Neural progenitor cell (in vitro differentiated cells): ENCODE measurements around the gene MX1. TPM values are rescaled to one million over a fixed set of nuclear protein-coding genes. Genes with fewer than 3 reads are reported as not detected.

ENCODE experiments used
- DNase-seq: peaks from one replicate; pipeline ENCODE4 v3.0.0-alpha.2; 2016; ENCODE audit warnings: low spot score
- H2AFZ ChIP-seq: fragments of 200-600 bp; sonication (generic); replicated peaks from 2 replicates; pipeline ENCODE4 v1.6.1; 2016; ENCODE audit warnings: antibody characterized with exemption
- H3F3A ChIP-seq: fragments of 200-600 bp; sonication (generic); 2 replicates; pipeline ENCODE4 v1.6.1; 2016; ENCODE audit warnings: antibody characterized with exemption, low read depth
- H3K27ac ChIP-seq: fragments of 200-600 bp; sonication (generic); 2 replicates; pipeline ENCODE4 v1.5.1; 2016; ENCODE audit warnings: mild to moderate bottlenecking
- H3K27me3 ChIP-seq: fragments of 200-600 bp; sonication (generic); 2 replicates; pipeline ENCODE4 v1.6.1; 2016; ENCODE audit warnings: mild to moderate bottlenecking, moderate library complexity
- H3K36me3 ChIP-seq: fragments of 200-600 bp; sonication (generic); 2 replicates; pipeline ENCODE4 v1.5.1; 2016
- H3K4me1 ChIP-seq: fragments of 200-600 bp; sonication (generic); 2 replicates; pipeline ENCODE4 v1.6.1; 2016; ENCODE audit warnings: mixed run types
- H3K4me2 ChIP-seq: fragments of 200-600 bp; sonication (generic); 2 replicates; pipeline ENCODE4 v1.6.1; 2016
- H3K4me3 ChIP-seq: fragments of 200-600 bp; sonication (generic); 2 replicates; pipeline ENCODE4 v1.5.1; 2016
- H3K79me2 ChIP-seq: fragments of 200-600 bp; sonication (generic); 2 replicates; pipeline ENCODE4 v1.6.1; 2016; ENCODE audit warnings: low read depth
- H3K9ac ChIP-seq: fragments of 200-600 bp; sonication (generic); 2 replicates; pipeline ENCODE4 v1.6.1; 2016
- H3K9me3 ChIP-seq: fragments of 200-600 bp; sonication (generic); 2 replicates; pipeline ENCODE4 v1.5.1; 2016; ENCODE audit warnings: low read depth
- H4K20me1 ChIP-seq: fragments of 200-600 bp; sonication (generic); 2 replicates; pipeline ENCODE4 v1.6.1; 2016; ENCODE audit warnings: low read depth
- H3K27ac Mint-ChIP-seq: 3 replicates; pipeline ENCODE4 v1.8.0; 2021; ENCODE audit warnings: mixed read lengths
- H3K27me3 Mint-ChIP-seq: 2 replicates; pipeline ENCODE4 v1.8.0; 2022; ENCODE audit warnings: low read depth, mild to moderate bottlenecking, inconsistent platforms, moderate library complexity, mixed read lengths; ENCODE audit not compliant: insufficient read depth
- H3K36me3 Mint-ChIP-seq: 3 replicates; pipeline ENCODE4 v1.8.0; 2021; ENCODE audit warnings: mixed read lengths
- H3K4me1 Mint-ChIP-seq: 3 replicates; pipeline ENCODE4 v1.8.0; 2021; ENCODE audit warnings: mixed read lengths
- H3K4me3 Mint-ChIP-seq: 3 replicates; pipeline ENCODE4 v1.8.0; 2021; ENCODE audit warnings: mild to moderate bottlenecking, moderate library complexity, mixed read lengths
- H3K9me3 Mint-ChIP-seq: 3 replicates; pipeline ENCODE4 v1.8.0; 2020; ENCODE audit warnings: mixed read lengths
- EZH2 ChIP-seq: fragments of 200-600 bp; sonication (generic); IDR thresholded peaks from 2 replicates; pipeline ENCODE4 v1.6.1; 2017; ENCODE audit warnings: antibody characterized with exemption, mild to moderate bottlenecking, moderate library complexity
- EZH2phosphoT487 ChIP-seq: fragments of 200-600 bp; sonication (generic); IDR thresholded peaks from 2 replicates; pipeline ENCODE4 v1.6.1; 2017; ENCODE audit warnings: antibody characterized with exemption
- total RNA-seq: library from RNA; depleted of rRNA; stranded (reverse); fragments of >200 nt; gene quantifications from 2 replicates; pipeline ENCODE4 v1.2.3, GENCODE V29; 2015; ENCODE audit warnings: low replicate concordance
- TF ChIP-seq, protein P1 (sequence below): fragments of 200-600 bp; sonication (generic); IDR thresholded peaks from 2 replicates; pipeline ENCODE4 v1.5.1; 2017; ENCODE audit warnings: antibody characterized with exemption, mild to moderate bottlenecking

MX1 gene
- total RNA-seq, 1 donor from 2014 or later: 1.7 TPM

- no peak overlapping the region for H3K27ac ChIP-seq
- no peaks in the 10 kb centered on the region for H3K4me1 ChIP-seq
- Mint-ChIP-seq H3K4me3 (no peak overlapping the region), H3K9me3 (no peaks in the 10 kb centered on the region), H3K27me3 (peaks cover 2% of the 10 kb centered on the region), H3K27ac (no peak overlapping the region), H3K36me3 (no peaks in the 10 kb centered on the region), H3K4me1 (no peaks in the 10 kb centered on the region)
- H3K4me2 ChIP-seq: no peak overlapping the region
- H4K20me1 ChIP-seq: no peaks in the 10 kb centered on the region
- no peak overlapping the region for H2AFZ ChIP-seq
- H3K79me2 ChIP-seq: no peaks in the 10 kb centered on the region
- H3K9me3 ChIP-seq: no peaks in the 10 kb centered on the region
- no peak overlapping the region for H3K9ac ChIP-seq
- H3K27me3 ChIP-seq: no peaks in the 10 kb centered on the region
- no peak for DNase-seq
- H3K4me3 ChIP-seq: no peak overlapping the region
- no peak for TF ChIP-seq EZH2phosphoT487
- TF ChIP-seq, protein P1, sequence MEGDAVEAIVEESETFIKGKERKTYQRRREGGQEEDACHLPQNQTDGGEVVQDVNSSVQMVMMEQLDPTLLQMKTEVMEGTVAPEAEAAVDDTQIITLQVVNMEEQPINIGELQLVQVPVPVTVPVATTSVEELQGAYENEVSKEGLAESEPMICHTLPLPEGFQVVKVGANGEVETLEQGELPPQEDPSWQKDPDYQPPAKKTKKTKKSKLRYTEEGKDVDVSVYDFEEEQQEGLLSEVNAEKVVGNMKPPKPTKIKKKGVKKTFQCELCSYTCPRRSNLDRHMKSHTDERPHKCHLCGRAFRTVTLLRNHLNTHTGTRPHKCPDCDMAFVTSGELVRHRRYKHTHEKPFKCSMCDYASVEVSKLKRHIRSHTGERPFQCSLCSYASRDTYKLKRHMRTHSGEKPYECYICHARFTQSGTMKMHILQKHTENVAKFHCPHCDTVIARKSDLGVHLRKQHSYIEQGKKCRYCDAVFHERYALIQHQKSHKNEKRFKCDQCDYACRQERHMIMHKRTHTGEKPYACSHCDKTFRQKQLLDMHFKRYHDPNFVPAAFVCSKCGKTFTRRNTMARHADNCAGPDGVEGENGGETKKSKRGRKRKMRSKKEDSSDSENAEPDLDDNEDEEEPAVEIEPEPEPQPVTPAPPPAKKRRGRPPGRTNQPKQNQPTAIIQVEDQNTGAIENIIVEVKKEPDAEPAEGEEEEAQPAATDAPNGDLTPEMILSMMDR: no peak
- no peak for TF ChIP-seq EZH2
- H3F3A ChIP-seq: no peaks in the 10 kb centered on the region
- no peaks in the 10 kb centered on the region for H3K36me3 ChIP-seq
These were observed 18.8 kb downstream of the MX1 start for GRCh38 chr21:41444703-41445464.

DNA sequence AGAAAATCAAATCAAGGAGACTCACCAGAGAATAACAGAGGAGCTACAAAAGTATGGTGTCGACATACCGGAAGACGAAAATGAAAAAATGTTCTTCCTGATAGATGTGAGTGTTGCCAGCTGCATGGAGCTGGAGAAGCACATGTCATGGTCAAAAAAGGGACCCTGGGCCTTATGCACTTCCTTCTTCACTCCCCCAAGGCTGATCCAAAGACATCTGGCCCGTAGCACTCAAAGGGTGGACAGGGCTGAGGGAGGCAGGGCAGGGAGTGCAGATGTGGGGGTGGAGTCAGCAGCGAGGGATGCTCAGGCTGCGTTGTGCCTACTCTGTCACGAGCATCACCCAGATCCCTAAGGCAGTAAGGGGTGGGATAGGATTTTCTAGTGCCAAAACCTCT lies 19.4 kb downstream of the MX1 start:
- no peak overlapping the region for H3K27ac ChIP-seq
- H3K27ac Mint-ChIP-seq: no peak overlapping the region

GRCh38 chr21:41446586-41446985 lies 20.5 kb downstream of the MX1 start:
- H3K4me3 Mint-ChIP-seq: no peak overlapping the region
- no peaks in the 10 kb centered on the region for H3K79me2 ChIP-seq
- no peaks in the 10 kb centered on the region for H3F3A ChIP-seq
- TF ChIP-seq, protein P1: no peak
- TF ChIP-seq EZH2 (no peak), EZH2phosphoT487 (no peak)
- no peaks in the 10 kb centered on the region for H4K20me1 ChIP-seq
- no peak overlapping the region for H3K27ac Mint-ChIP-seq
- peaks cover 2% of the 10 kb centered on the region for H3K27me3 Mint-ChIP-seq
- no peaks in the 10 kb centered on the region for H3K36me3 Mint-ChIP-seq
- H3K4me1 Mint-ChIP-seq: no peaks in the 10 kb centered on the region
- DNase-seq: no peak
- H3K9me3 Mint-ChIP-seq: no peaks in the 10 kb centered on the region
- H3K4me2 ChIP-seq: no peak overlapping the region
- H3K4me1 ChIP-seq: no peaks in the 10 kb centered on the region
- no peak overlapping the region for H3K4me3 ChIP-seq
- no peaks in the 10 kb centered on the region for H3K36me3 ChIP-seq
- H3K9ac ChIP-seq: no peak overlapping the region
- no peaks in the 10 kb centered on the region for H3K27me3 ChIP-seq
- no peak overlapping the region for H3K27ac ChIP-seq
- H2AFZ ChIP-seq: no peak overlapping the region
- no peaks in the 10 kb centered on the region for H3K9me3 ChIP-seq

More for the DNA sequence above, 19.4 kb downstream of the MX1 start:
- Histone ChIP-seq H3K4me3 (no peak overlapping the region), H3K9ac (no peak overlapping the region), H4K20me1 (no peaks in the 10 kb centered on the region), H3K4me2 (no peak overlapping the region), H3K4me1 (no peaks in the 10 kb centered on the region), H3K27me3 (no peaks in the 10 kb centered on the region), H3K79me2 (no peaks in the 10 kb centered on the region), H3F3A (no peaks in the 10 kb centered on the region), H3K9me3 (no peaks in the 10 kb centered on the region), H3K36me3 (no peaks in the 10 kb centered on the region), H2AFZ (no peak overlapping the region)
- Mint-ChIP-seq H3K4me3 (no peak overlapping the region), H3K9me3 (no peaks in the 10 kb centered on the region), H3K4me1 (no peaks in the 10 kb centered on the region), H3K36me3 (no peaks in the 10 kb centered on the region), H3K27me3 (peaks cover 2% of the 10 kb centered on the region)
- no peak for TF ChIP-seq EZH2
- no peak for TF ChIP-seq EZH2phosphoT487
- TF ChIP-seq, protein P1: no peak
- DNase-seq: no peak
